ENCODE data around the gene DXO.

- TF ChIP-seq CTCF (IDR thresholded peaks at IDR 0.05) = no peak
- TF ChIP-seq POLR2A (IDR thresholded peaks at IDR 0.05) = no peak
These were observed 502 bp downstream of the DXO start for GRCh38 chr6:31971279-31971992.

Measured in heart left ventricle (tissue), 13 donors.